ENCODE data around the gene GABARAP.

DNA sequence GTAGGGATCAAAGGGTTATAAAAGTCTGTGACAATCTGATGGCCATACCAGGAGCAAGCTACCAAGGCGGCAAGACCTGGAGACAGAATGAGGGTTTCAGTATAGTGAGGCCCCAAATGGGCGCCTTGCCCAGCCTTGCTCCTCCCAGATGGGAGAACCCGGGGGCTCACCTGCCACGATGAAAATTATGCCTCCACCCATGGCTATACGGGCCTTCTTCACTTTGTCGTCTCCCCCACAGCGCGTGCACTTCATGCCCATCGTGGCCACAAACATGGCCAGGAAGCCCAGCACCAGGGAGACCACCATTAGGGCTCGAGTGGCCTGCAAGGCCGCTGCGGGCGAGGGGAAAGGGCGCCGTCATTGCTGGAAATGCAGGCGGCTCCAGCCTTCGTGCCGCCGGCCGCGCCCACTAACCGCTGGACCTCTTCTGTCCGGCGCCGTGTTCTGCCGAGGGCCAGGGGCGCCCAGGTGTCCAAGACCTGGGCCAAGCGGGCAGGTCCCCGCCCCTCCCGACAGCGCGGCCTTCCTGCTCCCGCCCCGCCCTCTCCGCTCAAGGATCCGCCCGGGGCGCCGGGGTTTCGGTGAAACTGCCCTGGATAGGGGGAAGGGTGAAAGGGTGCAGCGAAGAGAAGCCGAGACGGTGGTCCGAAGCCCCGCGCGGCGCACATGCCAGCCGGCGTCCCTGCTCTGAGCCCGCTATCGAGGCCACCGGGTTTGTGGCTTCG is 18.6 kb upstream of the GABARAP start:
- TF ChIP-seq CTCF (IDR thresholded peaks at IDR 0.05; ENCODE audit: low read length) = no peak
- TF ChIP-seq EZH2 (IDR thresholded peaks at IDR 0.05; ENCODE audit: borderline replicate concordance, low read length) = no peak

Data from OCI-LY1 (cell line).